GM19351 (cell line): ENCODE measurements around the gene MOGAT1.
"Not testable (repeated sequence)": the region's sequence is repeated elsewhere in the genome, so short reads cannot be mapped to it uniquely, and the experiment has no call there.

ENCODE experiments used
- ATAC-seq: cut with Tn5 transposase; IDR thresholded peaks from one replicate; pipeline ENCODE4 v1.9.1; 2021; ENCODE audit warnings: mild to moderate bottlenecking, moderate library complexity; ENCODE audit not compliant: unreplicated experiment

Gene MOGAT1

GRCh38 chr2:222709191-222709891 is 37.9 kb downstream of the MOGAT1 start:
- no peak for ATAC-seq

- no peak for ATAC-seq
Measured at GRCh38 chr2:222710736-222711135, 39.3 kb downstream of the MOGAT1 start.

GRCh38 chr2:222711315-222711940 is 40.0 kb downstream of the MOGAT1 start:
- no peak for ATAC-seq

- no peak for ATAC-seq
Measured at GRCh38 chr2:222713002-222713401, 41.5 kb downstream of the MOGAT1 start.

- no peak for ATAC-seq
Measured at GRCh38 chr2:222714361-222715241, 43.1 kb downstream of the MOGAT1 start.

GRCh38 chr2:222715742-222716141 is 44.3 kb downstream of the MOGAT1 start:
- ATAC-seq: peak; percentile 60

- ATAC-seq: not testable (repeated sequence)
Measured at GRCh38 chr2:222719787-222720186, 48.3 kb downstream of the MOGAT1 start.

GRCh38 chr2:222721597-222721996 is 50.1 kb downstream of the MOGAT1 start:
- ATAC-seq: not testable (repeated sequence)

GRCh38 chr2:222722327-222722946 is 51.0 kb downstream of the MOGAT1 start:
- peak; percentile 99 for ATAC-seq

GRCh38 chr2:222724208-222724607 is 52.8 kb downstream of the MOGAT1 start:
- ATAC-seq: no peak

- no peak for ATAC-seq
Measured at GRCh38 chr2:222728621-222729020, 57.2 kb downstream of the MOGAT1 start.

- peak; percentile 40 for ATAC-seq
Measured at GRCh38 chr2:222730366-222730999, 59.0 kb downstream of the MOGAT1 start.

GRCh38 chr2:222731201-222731621 is 59.8 kb downstream of the MOGAT1 start:
- no peak for ATAC-seq

- ATAC-seq: no peak
Measured at GRCh38 chr2:222732489-222733178, 61.2 kb downstream of the MOGAT1 start.

- no peak for ATAC-seq
Measured at GRCh38 chr2:222733470-222733845, 62.0 kb downstream of the MOGAT1 start.

- ATAC-seq: no peak
Measured at GRCh38 chr2:222733846-222734702, 62.6 kb downstream of the MOGAT1 start.

- ATAC-seq: peak; percentile 81
Measured at GRCh38 chr2:222734703-222735014, 63.2 kb downstream of the MOGAT1 start.

GRCh38 chr2:222736301-222736700 is 64.8 kb downstream of the MOGAT1 start:
- ATAC-seq: no peak

GRCh38 chr2:222736924-222737323 is 65.5 kb downstream of the MOGAT1 start:
- ATAC-seq: no peak
